WTC11 (cell line): ENCODE results near the gene ERBB4. TPM values are rescaled to one million over a fixed set of nuclear protein-coding genes. Genes with fewer than 3 reads are reported as not detected.

Experiments
- ATAC-seq: fragments of 200-7000 bp; cut with Tn5 transposase; 2 replicates; pipeline ENCODE4 v1.10.0; 2021; ENCODE audit warnings: mild to moderate bottlenecking, moderate library complexity
- CTCF ChIA-PET: fragments of 300-600 bp; sonication (Branson Sonifier 250); formaldehyde crosslinking; loops from one replicate; lab custom pipeline; 2021; ENCODE audit warnings: antibody characterized with exemption; lab: Charles Lee
- POLR2A ChIA-PET: fragments of 350-600 bp; sonication (Branson Sonifier 250); formaldehyde crosslinking; loops from one replicate; lab custom pipeline; 2021; ENCODE audit warnings: antibody characterized with exemption; lab: Charles Lee
- DNase-seq: peaks from one replicate; pipeline ENCODE4 v3.0.0; 2021; ENCODE audit warnings: low spot score
- H3K27ac Mint-ChIP-seq: 2 replicates; pipeline ENCODE4 v1.8.0; 2021; ENCODE audit warnings: mixed read lengths
- H3K27me3 Mint-ChIP-seq: 2 replicates; pipeline ENCODE4 v1.8.0; 2021; ENCODE audit warnings: low read depth, mild to moderate bottlenecking, moderate library complexity, mixed read lengths
- H3K36me3 Mint-ChIP-seq: 2 replicates; pipeline ENCODE4 v1.8.0; 2021; ENCODE audit warnings: mixed read lengths
- H3K4me1 Mint-ChIP-seq: 2 replicates; pipeline ENCODE4 v1.8.0; 2022; ENCODE audit warnings: mixed read lengths
- H3K4me3 Mint-ChIP-seq: 2 replicates; pipeline ENCODE4 v1.8.0; 2021; ENCODE audit warnings: mild to moderate bottlenecking, moderate library complexity, mixed read lengths
- H3K9me3 Mint-ChIP-seq: 2 replicates; pipeline ENCODE4 v1.8.0; 2021; ENCODE audit warnings: mixed read lengths
- CBFB ChIP-seq: sonication (generic); formaldehyde crosslinking; IDR thresholded peaks from 2 replicates; pipeline ENCODE4 v1.8.1; 2022; ENCODE audit warnings: mild to moderate bottlenecking, low read depth, missing genetic modification reagents
- ETV6 ChIP-seq: sonication (generic); formaldehyde crosslinking; IDR thresholded peaks from 2 replicates; pipeline ENCODE4 v1.8.1; 2022; ENCODE audit warnings: mild to moderate bottlenecking, missing genetic modification reagents
- FOXJ3 ChIP-seq: sonication (generic); formaldehyde crosslinking; IDR thresholded peaks from 2 replicates; pipeline ENCODE4 v1.9.0; 2021; ENCODE audit warnings: missing genetic modification reagents, mild to moderate bottlenecking, borderline replicate concordance
- FOXK1 ChIP-seq: sonication (generic); formaldehyde crosslinking; IDR thresholded peaks from 2 replicates; pipeline ENCODE4 v1.8.0; 2022; ENCODE audit warnings: mild to moderate bottlenecking, moderate library complexity, missing genetic modification reagents
- GRHL2 ChIP-seq: fragments of 250-450 bp; sonication (Bioruptor Pico); IDR thresholded peaks from 2 replicates; pipeline ENCODE4 v1.8.0; 2022; ENCODE audit warnings: mild to moderate bottlenecking, moderate library complexity; ENCODE audit not compliant: insufficient replicate concordance, severe bottlenecking
- GTF2I ChIP-seq: fragments of 250-450 bp; sonication (Bioruptor Pico); conservative IDR thresholded peaks from 2 replicates; pipeline ENCODE4 v1.4.0; 2021; ENCODE audit warnings: mild to moderate bottlenecking
- IRF2 ChIP-seq: sonication (generic); formaldehyde crosslinking; IDR thresholded peaks from 2 replicates; pipeline ENCODE4 v1.8.0; 2022; ENCODE audit warnings: low read depth, missing genetic modification reagents, borderline replicate concordance
- MXD4 ChIP-seq: fragments of 250-450 bp; sonication (Bioruptor Pico); IDR thresholded peaks from 2 replicates; pipeline ENCODE4 v1.8.0; 2021; ENCODE audit warnings: mild to moderate bottlenecking, moderate library complexity, borderline replicate concordance
- NR3C1 ChIP-seq: sonication (generic); formaldehyde crosslinking; conservative IDR thresholded peaks from 2 replicates; pipeline ENCODE4 v1.8.1; 2023; ENCODE audit warnings: low read depth, mild to moderate bottlenecking, missing genetic modification reagents
- OVOL2 ChIP-seq: fragments of 250-450 bp; sonication (Bioruptor Pico); IDR thresholded peaks from 2 replicates; pipeline ENCODE4 v1.9.0; 2021; ENCODE audit warnings: mild to moderate bottlenecking, borderline replicate concordance
- TP53 ChIP-seq: sonication (generic); formaldehyde crosslinking; IDR thresholded peaks from 2 replicates; pipeline ENCODE4 v1.8.1; 2023; ENCODE audit warnings: mild to moderate bottlenecking, missing genetic modification reagents
- total RNA-seq: library from RNA; stranded (reverse); gene quantifications from 3 replicates; pipeline ENCODE4 v1.2.3, GENCODE V29; 2021
- TF ChIP-seq, protein P1 (sequence below): sonication (generic); formaldehyde crosslinking; IDR thresholded peaks from 2 replicates; pipeline ENCODE4 v1.8.1; 2023; ENCODE audit warnings: mild to moderate bottlenecking, missing genetic modification reagents, borderline replicate concordance
- TF ChIP-seq, protein P2 (sequence below): fragments of 250-450 bp; sonication (Bioruptor Pico); IDR thresholded peaks from 2 replicates; pipeline ENCODE4 v1.8.0; 2021; ENCODE audit warnings: mild to moderate bottlenecking
- TF ChIP-seq, protein P3 (sequence below): sonication (generic); formaldehyde crosslinking; IDR thresholded peaks from 2 replicates; pipeline ENCODE4 v1.8.1; 2023; ENCODE audit warnings: mild to moderate bottlenecking, missing genetic modification reagents, moderate library complexity
- TF ChIP-seq, protein P4 (sequence below): sonication (generic); formaldehyde crosslinking; IDR thresholded peaks from 2 replicates; pipeline ENCODE4 v1.8.0; 2022; ENCODE audit warnings: mild to moderate bottlenecking, missing genetic modification reagents
- TF ChIP-seq, protein P5 (sequence below): sonication (generic); formaldehyde crosslinking; IDR thresholded peaks from 2 replicates; pipeline ENCODE4 v1.8.1; 2022; ENCODE audit warnings: mild to moderate bottlenecking, moderate library complexity, missing genetic modification reagents
- TF ChIP-seq, protein P6 (sequence below): sonication (generic); formaldehyde crosslinking; IDR thresholded peaks from 2 replicates; pipeline ENCODE4 v1.8.1; 2022; ENCODE audit warnings: missing genetic modification reagents, borderline replicate concordance
- TF ChIP-seq, protein P7 (sequence below): sonication (generic); formaldehyde crosslinking; conservative IDR thresholded peaks from 2 replicates; pipeline ENCODE4 v1.8.1; 2022; ENCODE audit warnings: mild to moderate bottlenecking, missing genetic modification reagents

The ERBB4 gene
- total RNA-seq, 1 experiment from 2014 or later, result 1.6 TPM

DNA sequence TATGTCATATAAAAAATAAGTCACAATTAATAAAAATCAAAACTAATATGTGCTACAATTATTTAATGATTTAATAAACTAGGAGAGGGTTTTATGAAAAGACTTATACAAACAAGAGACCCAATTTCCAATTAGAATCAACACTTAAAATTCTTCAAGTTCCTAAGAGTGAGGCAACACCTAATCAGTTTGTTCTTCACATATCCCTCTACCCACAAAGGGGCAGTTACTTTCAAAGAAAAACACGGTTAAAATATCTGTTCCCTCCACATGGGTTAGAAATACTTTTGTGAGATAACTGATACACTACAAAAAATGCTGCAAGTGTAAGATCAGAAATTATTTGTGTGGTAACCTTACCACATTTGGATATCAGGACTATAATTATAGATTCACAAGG lies 357.0 kb downstream of the ERBB4 start (continued):
- TF ChIP-seq, protein P1, sequence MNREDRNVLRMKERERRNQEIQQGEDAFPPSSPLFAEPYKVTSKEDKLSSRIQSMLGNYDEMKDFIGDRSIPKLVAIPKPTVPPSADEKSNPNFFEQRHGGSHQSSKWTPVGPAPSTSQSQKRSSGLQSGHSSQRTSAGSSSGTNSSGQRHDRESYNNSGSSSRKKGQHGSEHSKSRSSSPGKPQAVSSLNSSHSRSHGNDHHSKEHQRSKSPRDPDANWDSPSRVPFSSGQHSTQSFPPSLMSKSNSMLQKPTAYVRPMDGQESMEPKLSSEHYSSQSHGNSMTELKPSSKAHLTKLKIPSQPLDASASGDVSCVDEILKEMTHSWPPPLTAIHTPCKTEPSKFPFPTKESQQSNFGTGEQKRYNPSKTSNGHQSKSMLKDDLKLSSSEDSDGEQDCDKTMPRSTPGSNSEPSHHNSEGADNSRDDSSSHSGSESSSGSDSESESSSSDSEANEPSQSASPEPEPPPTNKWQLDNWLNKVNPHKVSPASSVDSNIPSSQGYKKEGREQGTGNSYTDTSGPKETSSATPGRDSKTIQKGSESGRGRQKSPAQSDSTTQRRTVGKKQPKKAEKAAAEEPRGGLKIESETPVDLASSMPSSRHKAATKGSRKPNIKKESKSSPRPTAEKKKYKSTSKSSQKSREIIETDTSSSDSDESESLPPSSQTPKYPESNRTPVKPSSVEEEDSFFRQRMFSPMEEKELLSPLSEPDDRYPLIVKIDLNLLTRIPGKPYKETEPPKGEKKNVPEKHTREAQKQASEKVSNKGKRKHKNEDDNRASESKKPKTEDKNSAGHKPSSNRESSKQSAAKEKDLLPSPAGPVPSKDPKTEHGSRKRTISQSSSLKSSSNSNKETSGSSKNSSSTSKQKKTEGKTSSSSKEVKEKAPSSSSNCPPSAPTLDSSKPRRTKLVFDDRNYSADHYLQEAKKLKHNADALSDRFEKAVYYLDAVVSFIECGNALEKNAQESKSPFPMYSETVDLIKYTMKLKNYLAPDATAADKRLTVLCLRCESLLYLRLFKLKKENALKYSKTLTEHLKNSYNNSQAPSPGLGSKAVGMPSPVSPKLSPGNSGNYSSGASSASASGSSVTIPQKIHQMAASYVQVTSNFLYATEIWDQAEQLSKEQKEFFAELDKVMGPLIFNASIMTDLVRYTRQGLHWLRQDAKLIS (CRISPR knock-in tag), result no peak
- TF ChIP-seq, protein P2, sequence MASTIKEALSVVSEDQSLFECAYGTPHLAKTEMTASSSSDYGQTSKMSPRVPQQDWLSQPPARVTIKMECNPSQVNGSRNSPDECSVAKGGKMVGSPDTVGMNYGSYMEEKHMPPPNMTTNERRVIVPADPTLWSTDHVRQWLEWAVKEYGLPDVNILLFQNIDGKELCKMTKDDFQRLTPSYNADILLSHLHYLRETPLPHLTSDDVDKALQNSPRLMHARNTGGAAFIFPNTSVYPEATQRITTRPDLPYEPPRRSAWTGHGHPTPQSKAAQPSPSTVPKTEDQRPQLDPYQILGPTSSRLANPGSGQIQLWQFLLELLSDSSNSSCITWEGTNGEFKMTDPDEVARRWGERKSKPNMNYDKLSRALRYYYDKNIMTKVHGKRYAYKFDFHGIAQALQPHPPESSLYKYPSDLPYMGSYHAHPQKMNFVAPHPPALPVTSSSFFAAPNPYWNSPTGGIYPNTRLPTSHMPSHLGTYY (CRISPR knock-in tag), result no peak
- TF ChIP-seq, protein P3, sequence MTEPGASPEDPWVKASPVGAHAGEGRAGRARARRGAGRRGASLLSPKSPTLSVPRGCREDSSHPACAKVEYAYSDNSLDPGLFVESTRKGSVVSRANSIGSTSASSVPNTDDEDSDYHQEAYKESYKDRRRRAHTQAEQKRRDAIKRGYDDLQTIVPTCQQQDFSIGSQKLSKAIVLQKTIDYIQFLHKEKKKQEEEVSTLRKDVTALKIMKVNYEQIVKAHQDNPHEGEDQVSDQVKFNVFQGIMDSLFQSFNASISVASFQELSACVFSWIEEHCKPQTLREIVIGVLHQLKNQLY (CRISPR knock-in tag), result no peak
- TF ChIP-seq, protein P4, sequence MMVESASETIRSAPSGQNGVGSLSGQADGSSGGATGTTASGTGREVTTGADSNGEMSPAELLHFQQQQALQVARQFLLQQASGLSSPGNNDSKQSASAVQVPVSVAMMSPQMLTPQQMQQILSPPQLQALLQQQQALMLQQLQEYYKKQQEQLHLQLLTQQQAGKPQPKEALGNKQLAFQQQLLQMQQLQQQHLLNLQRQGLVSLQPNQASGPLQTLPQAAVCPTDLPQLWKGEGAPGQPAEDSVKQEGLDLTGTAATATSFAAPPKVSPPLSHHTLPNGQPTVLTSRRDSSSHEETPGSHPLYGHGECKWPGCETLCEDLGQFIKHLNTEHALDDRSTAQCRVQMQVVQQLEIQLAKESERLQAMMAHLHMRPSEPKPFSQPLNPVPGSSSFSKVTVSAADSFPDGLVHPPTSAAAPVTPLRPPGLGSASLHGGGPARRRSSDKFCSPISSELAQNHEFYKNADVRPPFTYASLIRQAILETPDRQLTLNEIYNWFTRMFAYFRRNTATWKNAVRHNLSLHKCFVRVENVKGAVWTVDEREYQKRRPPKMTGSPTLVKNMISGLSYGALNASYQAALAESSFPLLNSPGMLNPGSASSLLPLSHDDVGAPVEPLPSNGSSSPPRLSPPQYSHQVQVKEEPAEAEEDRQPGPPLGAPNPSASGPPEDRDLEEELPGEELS (CRISPR knock-in tag), result no peak

DNA sequence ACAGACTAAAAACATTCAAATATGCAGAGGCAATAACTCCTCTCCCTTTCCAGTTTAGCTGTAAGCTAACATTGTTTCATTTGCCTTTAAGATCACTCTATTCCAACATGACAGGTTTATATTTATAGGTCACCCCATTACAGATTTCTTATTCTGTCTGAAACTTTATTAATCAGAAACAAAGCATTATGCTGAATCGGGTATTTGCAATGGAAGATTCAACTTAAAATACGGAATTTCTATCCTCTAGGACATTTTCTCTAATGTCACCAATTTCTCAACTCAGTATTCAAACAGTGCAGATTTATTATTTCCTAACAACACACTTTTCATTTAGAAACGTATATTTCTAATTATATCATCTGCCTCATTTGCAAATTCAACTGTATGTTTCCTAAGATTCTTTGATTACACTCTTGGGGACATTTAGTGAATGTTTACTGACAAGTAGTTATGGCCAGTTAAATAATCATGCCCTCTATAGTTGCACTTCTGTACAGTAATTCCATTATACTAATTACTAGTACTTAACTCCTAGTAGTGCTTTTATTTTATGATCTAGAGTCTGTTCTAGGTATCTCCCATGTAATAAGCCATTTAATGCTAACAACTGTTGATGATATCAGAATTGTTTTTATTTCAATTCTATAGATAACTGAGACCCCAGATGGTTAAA lies 358.1 kb downstream of the ERBB4 start:
- H3K9me3 Mint-ChIP-seq, result no peaks in the 10 kb centered on the region
- no peaks in the 10 kb centered on the region for H3K27me3 Mint-ChIP-seq
- ChIA-PET POLR2A (no interaction called here), CTCF (no interaction called here)
- H3K36me3 Mint-ChIP-seq, result no peaks in the 10 kb centered on the region
- no peak overlapping the region for H3K4me3 Mint-ChIP-seq
- H3K27ac Mint-ChIP-seq, result no peak overlapping the region
- DNase-seq (no peak), ATAC-seq (no peak)
- no peaks in the 10 kb centered on the region for H3K4me1 Mint-ChIP-seq
- TF ChIP-seq CBFB (CRISPR knock-in tag) (no peak), FOXK1 (CRISPR knock-in tag) (no peak), GRHL2 (no peak), OVOL2 (CRISPR knock-in tag) (no peak), MXD4 (CRISPR knock-in tag) (no peak), FOXJ3 (CRISPR knock-in tag) (no peak), GTF2I (CRISPR knock-in tag) (no peak), NR3C1 (CRISPR knock-in tag) (no peak), ETV6 (CRISPR knock-in tag) (no peak), TP53 (CRISPR knock-in tag) (no peak), IRF2 (no peak)
- TF ChIP-seq, protein P5, sequence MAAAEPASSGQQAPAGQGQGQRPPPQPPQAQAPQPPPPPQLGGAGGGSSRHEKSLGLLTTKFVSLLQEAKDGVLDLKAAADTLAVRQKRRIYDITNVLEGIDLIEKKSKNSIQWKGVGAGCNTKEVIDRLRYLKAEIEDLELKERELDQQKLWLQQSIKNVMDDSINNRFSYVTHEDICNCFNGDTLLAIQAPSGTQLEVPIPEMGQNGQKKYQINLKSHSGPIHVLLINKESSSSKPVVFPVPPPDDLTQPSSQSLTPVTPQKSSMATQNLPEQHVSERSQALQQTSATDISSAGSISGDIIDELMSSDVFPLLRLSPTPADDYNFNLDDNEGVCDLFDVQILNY (CRISPR knock-in tag), result no peak
- TF ChIP-seq, protein P6, sequence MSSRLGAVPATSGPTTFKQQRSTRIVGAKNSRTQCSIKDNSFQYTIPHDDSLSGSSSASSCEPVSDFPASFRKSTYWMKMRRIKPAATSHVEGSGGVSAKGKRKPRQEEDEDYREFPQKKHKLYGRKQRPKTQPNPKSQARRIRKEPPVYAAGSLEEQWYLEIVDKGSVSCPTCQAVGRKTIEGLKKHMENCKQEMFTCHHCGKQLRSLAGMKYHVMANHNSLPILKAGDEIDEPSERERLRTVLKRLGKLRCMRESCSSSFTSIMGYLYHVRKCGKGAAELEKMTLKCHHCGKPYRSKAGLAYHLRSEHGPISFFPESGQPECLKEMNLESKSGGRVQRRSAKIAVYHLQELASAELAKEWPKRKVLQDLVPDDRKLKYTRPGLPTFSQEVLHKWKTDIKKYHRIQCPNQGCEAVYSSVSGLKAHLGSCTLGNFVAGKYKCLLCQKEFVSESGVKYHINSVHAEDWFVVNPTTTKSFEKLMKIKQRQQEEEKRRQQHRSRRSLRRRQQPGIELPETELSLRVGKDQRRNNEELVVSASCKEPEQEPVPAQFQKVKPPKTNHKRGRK, result no peak
- TF ChIP-seq, protein P7, sequence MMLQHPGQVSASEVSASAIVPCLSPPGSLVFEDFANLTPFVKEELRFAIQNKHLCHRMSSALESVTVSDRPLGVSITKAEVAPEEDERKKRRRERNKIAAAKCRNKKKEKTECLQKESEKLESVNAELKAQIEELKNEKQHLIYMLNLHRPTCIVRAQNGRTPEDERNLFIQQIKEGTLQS, result no peak
- TF ChIP-seq, protein P1 (CRISPR knock-in tag), result no peak
